CD4-positive, alpha-beta T cell treated with Interleukin-17A for 4 hours (primary cell): ENCODE measurements around the gene GP2.
"Not testable (repeated sequence)": the region's sequence is repeated elsewhere in the genome, so short reads cannot be mapped to it uniquely, and the experiment has no call there.

ENCODE experiments used
- DNase-seq: peaks from one replicate; pipeline ENCODE4 v3.0.0-alpha.2; 2020; ENCODE audit warnings: mixed read lengths

GP2 gene

GRCh38 chr16:20323591-20324117 lies 3.7 kb downstream of the GP2 start:
- DNase-seq, result no peak

GRCh38 chr16:20322696-20323095 lies 4.6 kb downstream of the GP2 start:
- DNase-seq, result no peak

GRCh38 chr16:20321671-20322070 lies 5.6 kb downstream of the GP2 start:
- no peak for DNase-seq

GRCh38 chr16:20321051-20321450 lies 6.3 kb downstream of the GP2 start:
- DNase-seq, result not testable (repeated sequence)

- DNase-seq, result no peak
These were observed 6.7 kb downstream of the GP2 start for GRCh38 chr16:20320592-20320991.

GRCh38 chr16:20320178-20320577 lies 7.1 kb downstream of the GP2 start:
- DNase-seq, result no peak

GRCh38 chr16:20319406-20319805 lies 7.9 kb downstream of the GP2 start:
- DNase-seq, result no peak

GRCh38 chr16:20318437-20318836 lies 8.9 kb downstream of the GP2 start:
- no peak for DNase-seq

GRCh38 chr16:20318006-20318405 lies 9.3 kb downstream of the GP2 start:
- no peak for DNase-seq

- no peak for DNase-seq
These were observed 10.2 kb downstream of the GP2 start for GRCh38 chr16:20317117-20317516.

GRCh38 chr16:20316715-20317114 lies 10.6 kb downstream of the GP2 start:
- no peak for DNase-seq

- no peak for DNase-seq
These were observed 11.5 kb downstream of the GP2 start for GRCh38 chr16:20315764-20316163.

- DNase-seq, result no peak
These were observed 12.7 kb downstream of the GP2 start for GRCh38 chr16:20314575-20314974.

- no peak for DNase-seq
These were observed 13.6 kb downstream of the GP2 start for GRCh38 chr16:20313741-20314140.

GRCh38 chr16:20312536-20313095 lies 14.7 kb downstream of the GP2 start:
- DNase-seq, result not testable (repeated sequence)

GRCh38 chr16:20311548-20311947 lies 15.8 kb downstream of the GP2 start:
- DNase-seq, result no peak

GRCh38 chr16:20310421-20311395 lies 16.6 kb downstream of the GP2 start:
- no peak for DNase-seq

- DNase-seq, result no peak
These were observed 17.5 kb downstream of the GP2 start for GRCh38 chr16:20309786-20310185.

- DNase-seq, result no peak
These were observed 18.3 kb downstream of the GP2 start for GRCh38 chr16:20308801-20309590.

- no peak for DNase-seq
These were observed 19.0 kb downstream of the GP2 start for GRCh38 chr16:20308266-20308665.

GRCh38 chr16:20307791-20308190 lies 19.5 kb downstream of the GP2 start:
- no peak for DNase-seq

GRCh38 chr16:20307240-20307671 lies 20.1 kb downstream of the GP2 start:
- no peak for DNase-seq

GRCh38 chr16:20306401-20306800 lies 20.9 kb downstream of the GP2 start:
- no peak for DNase-seq
